IMR-90 (cell line): Measurements from ENCODE around the gene CLCN5. TPM values are rescaled to one million over a fixed set of nuclear protein-coding genes. Genes with fewer than 3 reads are reported as not detected.

ENCODE experiments used
- ATAC-seq: fragments of 200-7000 bp; cut with Tn5 transposase; 2 replicates; pipeline ENCODE4 v1.9.1; 2020; ENCODE audit warnings: low read depth, mild to moderate bottlenecking, moderate library complexity
- BruUV-seq: library from RNA; stranded (reverse); fragments of 400-500 nt; replicated peaks from 2 replicates; lab custom pipeline; 2021; lab: Mats Ljungman, UMichigan
- CTCF ChIA-PET: fragments of 300-600 bp; formaldehyde crosslinking; extraction: SDS; loops from one replicate; lab custom pipeline; 2021; ENCODE audit warnings: antibody characterized with exemption; lab: Yijun Ruan, JAX
- POLR2A ChIA-PET: fragments of 300-600 bp; sonication (Branson Sonifier 250); formaldehyde crosslinking; loops from one replicate; lab custom pipeline; 2022; ENCODE audit warnings: antibody characterized with exemption; ENCODE audit not compliant: unreplicated experiment; lab: Charles Lee
- DNase-seq: peaks from one replicate; pipeline ENCODE4 v3.0.0; 2013
- H2AFZ ChIP-seq: replicated peaks from 2 replicates; pipeline ENCODE3; 2013; ENCODE audit warnings: low read length, mild to moderate bottlenecking; ENCODE audit not compliant: poor library complexity
- H2AK5ac ChIP-seq: 2 replicates; pipeline ENCODE4 v1.6.1; 2013; ENCODE audit warnings: low read depth, low read length, inconsistent platforms
- H2AK9ac ChIP-seq: replicated peaks from 2 replicates; pipeline ENCODE3; 2013; ENCODE audit warnings: mild to moderate bottlenecking, low read depth, low read length, moderate library complexity; ENCODE audit not compliant: poor library complexity
- H2BK120ac ChIP-seq: 2 replicates; pipeline ENCODE4 v1.6.1; 2013; ENCODE audit warnings: low read depth, low read length, inconsistent platforms
- H2BK15ac ChIP-seq: 3 replicates; pipeline ENCODE4 v1.6.1; 2013; ENCODE audit warnings: low read depth, low read length, inconsistent platforms
- H2BK20ac ChIP-seq: 2 replicates; pipeline ENCODE4 v1.6.1; 2013; ENCODE audit warnings: low read depth, mild to moderate bottlenecking, inconsistent platforms, low read length, moderate library complexity
- H2BK5ac ChIP-seq: 2 replicates; pipeline ENCODE4 v1.6.1; 2013; ENCODE audit warnings: mild to moderate bottlenecking, low read depth, low read length, inconsistent platforms; ENCODE audit not compliant: poor library complexity, severe bottlenecking
- H3K14ac ChIP-seq: replicated peaks from 2 replicates; pipeline ENCODE4 v1.6.1; 2013; ENCODE audit warnings: low read depth, low read length, inconsistent platforms
- H3K18ac ChIP-seq: 2 replicates; pipeline ENCODE4 v1.6.1; 2013; ENCODE audit warnings: low read depth, low read length, control low read depth
- H3K23ac ChIP-seq: 2 replicates; pipeline ENCODE4 v1.6.1; 2013; ENCODE audit warnings: low read depth, low read length, inconsistent platforms
- H3K27ac ChIP-seq: 2 replicates; pipeline ENCODE4 v1.5.1; 2013; ENCODE audit warnings: mild to moderate bottlenecking, control low read depth, low read length; ENCODE audit not compliant: insufficient read depth
- H3K27me3 ChIP-seq: 2 replicates; pipeline ENCODE4 v1.6.1; 2013; ENCODE audit warnings: low read length; ENCODE audit not compliant: control insufficient read depth, insufficient read depth
- H3K36me3 ChIP-seq: 2 replicates; pipeline ENCODE4 v1.6.1; 2013; ENCODE audit warnings: low read length, mixed read lengths; ENCODE audit not compliant: control insufficient read depth, insufficient read depth
- H3K4ac ChIP-seq: 2 replicates; pipeline ENCODE4 v1.6.1; 2013; ENCODE audit warnings: low read depth, low read length, inconsistent platforms
- H3K4me1 ChIP-seq: 2 replicates; pipeline ENCODE4 v1.6.1; 2013; ENCODE audit warnings: low read length, mixed read lengths; ENCODE audit not compliant: control insufficient read depth, insufficient read depth
- H3K4me2 ChIP-seq: 2 replicates; pipeline ENCODE4 v1.6.1; 2013; ENCODE audit warnings: low read depth, mild to moderate bottlenecking, control low read depth, low read length, moderate library complexity
- H3K4me3 ChIP-seq: 2 replicates; pipeline ENCODE4 v1.5.1; 2013; ENCODE audit warnings: low read depth, mild to moderate bottlenecking, control low read depth, low read length, moderate library complexity; ENCODE audit not compliant: insufficient read depth
- H3K56ac ChIP-seq: 2 replicates; pipeline ENCODE4 v1.6.1; 2013; ENCODE audit warnings: low read length, inconsistent platforms; ENCODE audit not compliant: insufficient read depth; ENCODE audit errors: extremely low read depth
- H3K79me1 ChIP-seq, 2 experiments: 2 replicates each; pipeline ENCODE4 v1.6.1; 2013; ENCODE audit warnings: low read length in 2 of 2, inconsistent platforms in 1 of 2, low read depth in 1 of 2
- H3K9ac ChIP-seq: 2 replicates; pipeline ENCODE4 v1.6.1; 2013; ENCODE audit warnings: low read depth, low read length, control low read depth
- H3K9me1 ChIP-seq: 2 replicates; pipeline ENCODE4 v1.6.1; 2013; ENCODE audit warnings: low read length, inconsistent platforms; ENCODE audit not compliant: insufficient read depth
- H3K9me3 ChIP-seq: 2 replicates; pipeline ENCODE4 v1.6.1; 2013; ENCODE audit warnings: low read length; ENCODE audit not compliant: control insufficient read depth, insufficient read depth
- H4K20me1 ChIP-seq: 2 replicates; pipeline ENCODE4 v1.6.1; 2013; ENCODE audit warnings: low read length, inconsistent platforms; ENCODE audit not compliant: insufficient read depth
- H4K5ac ChIP-seq: 2 replicates; pipeline ENCODE4 v1.6.1; 2013; ENCODE audit warnings: mild to moderate bottlenecking, low read depth, low read length, control low read depth
- H4K8ac ChIP-seq, 2 experiments: 2 replicates each; pipeline ENCODE4 v1.6.1; 2013; ENCODE audit warnings: low read depth in 2 of 2, low read length in 2 of 2, control low read depth in 1 of 2, inconsistent platforms in 1 of 2
- H4K91ac ChIP-seq: 2 replicates; pipeline ENCODE4 v1.6.1; 2013; ENCODE audit warnings: low read depth, low read length, inconsistent platforms; ENCODE audit not compliant: insufficient read depth
- BHLHE40 ChIP-seq: fragments of 150-350 bp; IDR thresholded peaks from 2 replicates; pipeline ENCODE4 v1.6.1; 2016; ENCODE audit warnings: mild to moderate bottlenecking, low read depth, low read length
- CEBPB ChIP-seq: IDR thresholded peaks from 2 replicates; pipeline ENCODE4 v1.6.1; 2012; ENCODE audit warnings: low read depth, low read length, improper control_type of control experiment
- CHD1 ChIP-seq: IDR thresholded peaks from 2 replicates; pipeline ENCODE4 v1.6.1; 2012; ENCODE audit warnings: low read depth, low read length, improper control_type of control experiment
- CTCF ChIP-seq: conservative IDR thresholded peaks from 2 replicates; pipeline ENCODE4 v1.5.1; 2012; ENCODE audit warnings: mild to moderate bottlenecking, low read depth, low read length, improper control_type of control experiment
- FOS ChIP-seq: fragments of 150-350 bp; IDR thresholded peaks from 2 replicates; pipeline ENCODE4 v1.6.1; 2016; ENCODE audit warnings: low read depth, low read length
- MAFK ChIP-seq: IDR thresholded peaks from 2 replicates; pipeline ENCODE4 v1.6.1; 2012; ENCODE audit warnings: low read depth, low read length, improper control_type of control experiment
- MAZ ChIP-seq: IDR thresholded peaks from 2 replicates; pipeline ENCODE4 v1.6.1; 2012; ENCODE audit warnings: low read depth, mild to moderate bottlenecking, low read length, improper control_type of control experiment, moderate library complexity, borderline replicate concordance
- MXI1 ChIP-seq: IDR thresholded peaks from 2 replicates; pipeline ENCODE4 v1.6.1; 2012; ENCODE audit warnings: low read depth, mild to moderate bottlenecking, low read length, moderate library complexity, borderline replicate concordance
- NFE2L2 ChIP-seq: fragments of 150-350 bp; IDR thresholded peaks from 2 replicates; pipeline ENCODE4 v1.6.1; 2016; ENCODE audit warnings: low read depth, mild to moderate bottlenecking, low read length
- POLR2A ChIP-seq: IDR thresholded peaks from 2 replicates; pipeline ENCODE4 v1.6.1; 2012; ENCODE audit warnings: mild to moderate bottlenecking, low read depth, low read length
- RAD21 ChIP-seq: IDR thresholded peaks from 2 replicates; pipeline ENCODE4 v1.6.1; 2012; ENCODE audit warnings: low read length, improper control_type of control experiment
- RCOR1 ChIP-seq: IDR thresholded peaks from 2 replicates; pipeline ENCODE4 v1.6.1; 2012; ENCODE audit warnings: mild to moderate bottlenecking, low read length, improper control_type of control experiment; ENCODE audit not compliant: insufficient replicate concordance
- RFX5 ChIP-seq: IDR thresholded peaks from 2 replicates; pipeline ENCODE4 v1.8.0; 2012; ENCODE audit warnings: low read depth, mild to moderate bottlenecking, low read length, moderate library complexity
- SMC3 ChIP-seq: fragments of 150-350 bp; IDR thresholded peaks from 2 replicates; pipeline ENCODE4 v1.6.1; 2016; ENCODE audit warnings: low read depth, mild to moderate bottlenecking, antibody characterized with exemption, low read length, moderate library complexity
- USF2 ChIP-seq: fragments of 150-350 bp; IDR thresholded peaks from 2 replicates; pipeline ENCODE4 v1.6.1; 2017; ENCODE audit warnings: mild to moderate bottlenecking, antibody characterized with exemption, low read length, low read depth
- WGBS, 2 experiments: methylation state at CpG; one replicate each; pipeline versions ENCODE4 v1.1.5 to v1.1.7; 2013; ENCODE audit warnings: missing lambda C conversion rate in 2 of 2; ENCODE audit not compliant: insufficient read length in 1 of 2; ENCODE audit errors: extremely low coverage in 2 of 2; 5-methylcytosine and 5-hydroxymethylcytosine counted together
- dilution Hi-C: fragments of 300-500 bp; cut with HindIII; formaldehyde crosslinking; loops from one replicate; pipeline ENCODE4 v1.14.3; 2018; ENCODE audit warnings: low sequenced_read_pairs; ENCODE audit not compliant: unreplicated experiment
- in situ Hi-C: fragments of 300-500 bp; cut with MboI; formaldehyde crosslinking; loops from 3 replicates; pipeline ENCODE4 v1.14.3; 2019; ENCODE audit warnings: low sequenced_read_pairs, inconsistent platforms, mixed read lengths
- intact Hi-C: fragments of 100-400 bp; cut with micrococcal nuclease; formaldehyde crosslinking; loops from 2 replicates; pipeline ENCODE4 v1.10.0; 2022
- polyA plus RNA-seq, 3 experiments: library from polyadenylated mRNA; depleted of rRNA; stranded (reverse); fragments of >200 nt; gene quantifications; 2 replicates each; pipeline ENCODE4 v1.2.3, GENCODE V29; 2012; ENCODE audit warnings: low replicate concordance in 1 of 3
- total RNA-seq: library from RNA; depleted of rRNA; stranded (reverse); fragments of >200 nt; gene quantifications from 2 replicates; pipeline ENCODE4 v1.2.3, GENCODE V29; 2012
- TF ChIP-seq, protein P1 (sequence below): fragments of 150-350 bp; IDR thresholded peaks from 2 replicates; pipeline ENCODE4 v1.6.1; 2016; ENCODE audit warnings: low read depth, mild to moderate bottlenecking, low read length, moderate library complexity, borderline replicate concordance

The CLCN5 gene
- total and polyA plus RNA-seq, 2 of the 4 experiments (the other 2 are of a cell fraction): 1.4 to 5.9 TPM

- no CpG with 5 or more reads among the region's 2 CpGs for WGBS, 2 experiments
- Histone ChIP-seq H3K4ac (no peak overlapping the region), H3K4me3 (no peak overlapping the region), H2BK20ac (no peak overlapping the region), H3K27ac (no peak overlapping the region), H3K4me2 (no peak overlapping the region), H2AK9ac (no peak overlapping the region), H3K9me1 (no peaks in the 10 kb centered on the region), H2BK5ac (no peak overlapping the region), H3K79me1 (no peaks in the 10 kb centered on the region), H3K27me3 (no peaks in the 10 kb centered on the region; the same call in 1 of the 2 replicates), H3K4me1 (no peaks in the 10 kb centered on the region), H3K36me3 (no peaks in the 10 kb centered on the region), H3K18ac (no peak overlapping the region), H2AK5ac (no peak overlapping the region), H3K9ac (no peak overlapping the region), H4K91ac (no peak overlapping the region), H4K20me1 (no peaks in the 10 kb centered on the region), H4K5ac (no peak overlapping the region), H3K56ac (no peak overlapping the region), H3K14ac (no peak overlapping the region), H4K8ac (no peak overlapping the region), H3K9me3 (no peaks in the 10 kb centered on the region), H2BK120ac (no peak overlapping the region), H3K23ac (no peak overlapping the region), H2BK15ac (no peak overlapping the region), H2AFZ (no peak overlapping the region)
- in situ Hi-C loops: no loop called here
- TF ChIP-seq, protein P1, sequence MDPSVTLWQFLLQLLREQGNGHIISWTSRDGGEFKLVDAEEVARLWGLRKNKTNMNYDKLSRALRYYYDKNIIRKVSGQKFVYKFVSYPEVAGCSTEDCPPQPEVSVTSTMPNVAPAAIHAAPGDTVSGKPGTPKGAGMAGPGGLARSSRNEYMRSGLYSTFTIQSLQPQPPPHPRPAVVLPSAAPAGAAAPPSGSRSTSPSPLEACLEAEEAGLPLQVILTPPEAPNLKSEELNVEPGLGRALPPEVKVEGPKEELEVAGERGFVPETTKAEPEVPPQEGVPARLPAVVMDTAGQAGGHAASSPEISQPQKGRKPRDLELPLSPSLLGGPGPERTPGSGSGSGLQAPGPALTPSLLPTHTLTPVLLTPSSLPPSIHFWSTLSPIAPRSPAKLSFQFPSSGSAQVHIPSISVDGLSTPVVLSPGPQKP: no peak
- no peak for TF ChIP-seq RFX5
- no peak for TF ChIP-seq MAZ
- TF ChIP-seq RCOR1: no peak
- TF ChIP-seq BHLHE40: no peak
- TF ChIP-seq USF2: no peak
- TF ChIP-seq CTCF: no peak
- no peak for TF ChIP-seq RAD21
- no peak for TF ChIP-seq POLR2A
- TF ChIP-seq CHD1: no peak
- TF ChIP-seq NFE2L2: no peak
- TF ChIP-seq CEBPB: no peak
- TF ChIP-seq MXI1: no peak
- no peak for TF ChIP-seq SMC3
- no peak for TF ChIP-seq MAFK
- no peak for TF ChIP-seq FOS
- DNase-seq (no peak), ATAC-seq (no peak)
- dilution Hi-C loops: no loop called here
- BruUV-seq: no TSS peak
- intact Hi-C loops: no loop called here
- CTCF ChIA-PET: no interaction called here
- POLR2A ChIA-PET: no interaction called here
Measured at GRCh38 chrX:49956313-49956712, 33.9 kb downstream of the CLCN5 start.
